Hepatocyte (in vitro differentiated cells): ENCODE data around the gene GTF2F1.

Experiments
- EZH2 ChIP-seq: fragments of 200-600 bp; sonication (generic); IDR thresholded peaks from 2 replicates; pipeline ENCODE4 v1.6.1; 2016; ENCODE audit warnings: antibody characterized with exemption, mild to moderate bottlenecking, borderline replicate concordance
- EZH2phosphoT487 ChIP-seq: fragments of 200-600 bp; sonication (generic); IDR thresholded peaks from one replicate; pipeline ENCODE4 v1.6.1; 2018; ENCODE audit warnings: antibody characterized with exemption, mild to moderate bottlenecking, low read depth, moderate library complexity; ENCODE audit not compliant: unreplicated experiment, severe bottlenecking
- TF ChIP-seq, protein P1 (sequence below): fragments of 200-600 bp; sonication (generic); IDR thresholded peaks from 2 replicates; pipeline ENCODE4 v1.5.1; 2016; ENCODE audit warnings: antibody characterized with exemption, mild to moderate bottlenecking; ENCODE audit not compliant: poor library complexity

DNA sequence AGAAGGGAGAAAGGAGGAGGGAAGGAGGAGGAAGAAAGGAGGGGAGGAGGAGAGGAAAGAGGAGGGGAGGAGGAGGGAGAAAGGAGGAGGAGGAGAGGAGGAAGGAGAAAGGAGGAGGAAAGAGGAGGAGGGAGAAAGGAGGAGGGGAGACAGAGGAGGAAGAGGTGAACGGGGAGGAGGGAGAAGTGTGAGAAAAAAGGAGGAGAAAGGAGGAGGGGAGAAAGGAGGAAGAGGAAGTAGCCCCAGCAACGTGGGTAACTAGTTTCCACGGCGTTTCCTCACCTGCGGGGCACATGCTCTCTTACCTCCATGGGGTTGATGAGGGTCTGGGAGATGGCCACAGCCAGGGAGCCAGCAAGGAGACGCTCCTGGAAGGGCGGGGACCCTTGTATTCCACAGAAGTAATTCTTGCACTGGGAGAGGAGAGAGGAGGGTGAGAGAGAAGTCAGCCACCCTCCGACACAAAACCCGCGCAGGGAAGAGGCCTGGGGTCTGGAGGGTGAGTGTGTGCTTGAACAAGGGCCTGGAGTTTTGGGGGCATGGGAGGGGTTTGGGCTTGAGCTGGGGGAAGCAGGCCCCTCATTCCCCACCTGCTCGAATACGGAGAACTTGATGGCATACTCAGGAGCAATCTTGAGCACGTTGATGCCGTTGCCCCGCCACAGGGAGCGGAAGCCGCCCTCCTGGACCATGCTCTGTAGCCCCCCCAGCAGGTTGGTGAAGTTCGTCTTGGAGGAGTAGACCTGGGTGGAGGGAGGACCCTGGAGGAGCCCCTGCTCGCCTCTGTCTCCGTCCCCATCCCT lies 36.7 kb upstream of the GTF2F1 start:
- TF ChIP-seq, protein P1, sequence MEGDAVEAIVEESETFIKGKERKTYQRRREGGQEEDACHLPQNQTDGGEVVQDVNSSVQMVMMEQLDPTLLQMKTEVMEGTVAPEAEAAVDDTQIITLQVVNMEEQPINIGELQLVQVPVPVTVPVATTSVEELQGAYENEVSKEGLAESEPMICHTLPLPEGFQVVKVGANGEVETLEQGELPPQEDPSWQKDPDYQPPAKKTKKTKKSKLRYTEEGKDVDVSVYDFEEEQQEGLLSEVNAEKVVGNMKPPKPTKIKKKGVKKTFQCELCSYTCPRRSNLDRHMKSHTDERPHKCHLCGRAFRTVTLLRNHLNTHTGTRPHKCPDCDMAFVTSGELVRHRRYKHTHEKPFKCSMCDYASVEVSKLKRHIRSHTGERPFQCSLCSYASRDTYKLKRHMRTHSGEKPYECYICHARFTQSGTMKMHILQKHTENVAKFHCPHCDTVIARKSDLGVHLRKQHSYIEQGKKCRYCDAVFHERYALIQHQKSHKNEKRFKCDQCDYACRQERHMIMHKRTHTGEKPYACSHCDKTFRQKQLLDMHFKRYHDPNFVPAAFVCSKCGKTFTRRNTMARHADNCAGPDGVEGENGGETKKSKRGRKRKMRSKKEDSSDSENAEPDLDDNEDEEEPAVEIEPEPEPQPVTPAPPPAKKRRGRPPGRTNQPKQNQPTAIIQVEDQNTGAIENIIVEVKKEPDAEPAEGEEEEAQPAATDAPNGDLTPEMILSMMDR, result no peak
- TF ChIP-seq EZH2 (no peak), EZH2phosphoT487 (no peak)
